ENCODE data around the gene CRB1. TPM values are rescaled to one million over a fixed set of nuclear protein-coding genes. Genes with fewer than 3 reads are reported as not detected.

Gene CRB1
- total RNA-seq, 1 donor from 2014 or later = not detected

GRCh38 chr1:197439708-197440280 is 171.7 kb downstream of the CRB1 start:
- TF ChIP-seq, protein P1, sequence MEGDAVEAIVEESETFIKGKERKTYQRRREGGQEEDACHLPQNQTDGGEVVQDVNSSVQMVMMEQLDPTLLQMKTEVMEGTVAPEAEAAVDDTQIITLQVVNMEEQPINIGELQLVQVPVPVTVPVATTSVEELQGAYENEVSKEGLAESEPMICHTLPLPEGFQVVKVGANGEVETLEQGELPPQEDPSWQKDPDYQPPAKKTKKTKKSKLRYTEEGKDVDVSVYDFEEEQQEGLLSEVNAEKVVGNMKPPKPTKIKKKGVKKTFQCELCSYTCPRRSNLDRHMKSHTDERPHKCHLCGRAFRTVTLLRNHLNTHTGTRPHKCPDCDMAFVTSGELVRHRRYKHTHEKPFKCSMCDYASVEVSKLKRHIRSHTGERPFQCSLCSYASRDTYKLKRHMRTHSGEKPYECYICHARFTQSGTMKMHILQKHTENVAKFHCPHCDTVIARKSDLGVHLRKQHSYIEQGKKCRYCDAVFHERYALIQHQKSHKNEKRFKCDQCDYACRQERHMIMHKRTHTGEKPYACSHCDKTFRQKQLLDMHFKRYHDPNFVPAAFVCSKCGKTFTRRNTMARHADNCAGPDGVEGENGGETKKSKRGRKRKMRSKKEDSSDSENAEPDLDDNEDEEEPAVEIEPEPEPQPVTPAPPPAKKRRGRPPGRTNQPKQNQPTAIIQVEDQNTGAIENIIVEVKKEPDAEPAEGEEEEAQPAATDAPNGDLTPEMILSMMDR (IDR thresholded peaks at IDR 0.05; ENCODE audit: insufficient read depth, low read depth, low read length) = no peak
- TF ChIP-seq EZH2 (IDR thresholded peaks at IDR 0.05; ENCODE audit: insufficient read depth, low read length) = no peak
- no peak overlapping the region for H3K27ac Mint-ChIP-seq (ENCODE audit: unreplicated experiment)

GRCh38 chr1:197440715-197441114 is 172.7 kb downstream of the CRB1 start:
- TF ChIP-seq EZH2 (IDR thresholded peaks at IDR 0.05; ENCODE audit: insufficient read depth, low read length) = no peak
- TF ChIP-seq, protein P1 (IDR thresholded peaks at IDR 0.05; ENCODE audit: insufficient read depth, low read depth, low read length) = no peak
- Mint-ChIP-seq H3K27ac (ENCODE audit: unreplicated experiment) (no peak overlapping the region), H3K9me3 (ENCODE audit: unreplicated experiment) (no peaks in the 10 kb centered on the region), H3K4me1 (ENCODE audit: low read depth, unreplicated experiment) (peaks cover 27% of the 10 kb centered on the region), H3K36me3 (ENCODE audit: low read depth, unreplicated experiment) (no peaks in the 10 kb centered on the region), H3K27me3 (ENCODE audit: low read depth, unreplicated experiment) (no peaks in the 10 kb centered on the region), H3K4me3 (ENCODE audit: unreplicated experiment) (no peak overlapping the region)
- Histone ChIP-seq H3K4me2 (ENCODE audit: low read length) (peak overlapping the region; percentile 10), H2AFZ (ENCODE audit: low read depth, low read length) (no peak overlapping the region), H3K27ac (ENCODE audit: low read depth, low read length) (no peak overlapping the region), H3K27me3 (ENCODE audit: insufficient read depth, low read length) (no peaks in the 10 kb centered on the region), H3K9me3 (ENCODE audit: insufficient read depth, low read depth, low read length) (no peaks in the 10 kb centered on the region), H3K9ac (ENCODE audit: low read length) (no peak overlapping the region), H3K36me3 (ENCODE audit: insufficient read depth, low read length) (no peaks in the 10 kb centered on the region), H3K4me1 (ENCODE audit: insufficient read depth, low read length) (peaks cover 9% of the 10 kb centered on the region), H4K20me1 (ENCODE audit: insufficient read depth, low read length) (no peaks in the 10 kb centered on the region), H3K79me2 (ENCODE audit: insufficient read depth, low read length) (no peaks in the 10 kb centered on the region), H3K4me3 (ENCODE audit: insufficient read depth, low read depth, low read length) (no peak overlapping the region)
- peak; percentile 43 for FAIRE-seq
- DNase-seq (ENCODE audit: low read depth) = peak; percentile 90

More at GRCh38 chr1:197439708-197440280, 171.7 kb downstream of the CRB1 start:
- peaks cover 9% of the 10 kb centered on the region for H3K4me1 ChIP-seq (ENCODE audit: insufficient read depth, low read length)
- no peak overlapping the region for H3K4me3 Mint-ChIP-seq (ENCODE audit: unreplicated experiment)
- no peaks in the 10 kb centered on the region for H3K36me3 ChIP-seq (ENCODE audit: insufficient read depth, low read length)
- H3K4me1 Mint-ChIP-seq (ENCODE audit: low read depth, unreplicated experiment) = peaks cover 26% of the 10 kb centered on the region
- no peak overlapping the region for H3K9ac ChIP-seq (ENCODE audit: low read length)
- H4K20me1 ChIP-seq (ENCODE audit: insufficient read depth, low read length) = no peaks in the 10 kb centered on the region
- DNase-seq (ENCODE audit: low read depth) (no peak), FAIRE-seq (no peak)
- H3K4me3 ChIP-seq (ENCODE audit: insufficient read depth, low read depth, low read length) = no peak overlapping the region
- no peaks in the 10 kb centered on the region for H3K9me3 ChIP-seq (ENCODE audit: insufficient read depth, low read depth, low read length)
- H3K79me2 ChIP-seq (ENCODE audit: insufficient read depth, low read length) = no peaks in the 10 kb centered on the region
- no peaks in the 10 kb centered on the region for H3K9me3 Mint-ChIP-seq (ENCODE audit: unreplicated experiment)
- no peak overlapping the region for H3K27ac ChIP-seq (ENCODE audit: low read depth, low read length)
- H3K36me3 Mint-ChIP-seq (ENCODE audit: low read depth, unreplicated experiment) = no peaks in the 10 kb centered on the region
- no peaks in the 10 kb centered on the region for H3K27me3 ChIP-seq (ENCODE audit: insufficient read depth, low read length)
- H3K4me2 ChIP-seq (ENCODE audit: low read length) = no peak overlapping the region
- no peaks in the 10 kb centered on the region for H3K27me3 Mint-ChIP-seq (ENCODE audit: low read depth, unreplicated experiment)
- H2AFZ ChIP-seq (ENCODE audit: low read depth, low read length) = no peak overlapping the region

DNA sequence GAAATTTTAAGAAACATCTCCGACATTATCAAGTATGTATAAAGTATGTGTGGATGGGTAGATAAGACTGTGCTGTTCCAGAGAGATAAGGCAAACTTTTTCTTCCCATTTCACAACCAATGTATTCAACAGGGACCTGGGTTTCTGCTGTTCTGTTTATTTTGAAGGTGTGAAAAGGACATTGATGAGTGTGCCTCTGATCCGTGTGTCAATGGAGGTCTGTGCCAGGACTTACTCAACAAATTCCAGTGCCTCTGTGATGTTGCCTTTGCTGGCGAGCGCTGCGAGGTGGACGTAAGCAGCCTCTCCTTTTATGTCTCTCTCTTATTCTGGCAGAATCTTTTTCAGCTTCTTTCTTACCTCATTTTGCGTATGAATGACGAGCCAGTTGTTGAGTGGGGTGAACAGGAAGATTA is 174.0 kb downstream of the CRB1 start:
- peak overlapping the region; percentile 28 for H3K4me2 ChIP-seq (ENCODE audit: low read length)
- peaks cover 9% of the 10 kb centered on the region for H3K4me1 ChIP-seq (ENCODE audit: insufficient read depth, low read length)
- no peaks in the 10 kb centered on the region for H3K36me3 ChIP-seq (ENCODE audit: insufficient read depth, low read length)
- DNase-seq (ENCODE audit: low read depth) = peak; percentile 97
- peaks cover 27% of the 10 kb centered on the region for H3K4me1 Mint-ChIP-seq (ENCODE audit: low read depth, unreplicated experiment)
- H4K20me1 ChIP-seq (ENCODE audit: insufficient read depth, low read length) = no peaks in the 10 kb centered on the region
- H3K36me3 Mint-ChIP-seq (ENCODE audit: low read depth, unreplicated experiment) = no peaks in the 10 kb centered on the region
- no peaks in the 10 kb centered on the region for H3K9me3 Mint-ChIP-seq (ENCODE audit: unreplicated experiment)
- H3K4me3 ChIP-seq (ENCODE audit: insufficient read depth, low read depth, low read length) = no peak overlapping the region
- no peak overlapping the region for H3K9ac ChIP-seq (ENCODE audit: low read length)
- TF ChIP-seq, protein P1 (IDR thresholded peaks at IDR 0.05; ENCODE audit: insufficient read depth, low read depth, low read length) = no peak
- no peak for TF ChIP-seq EZH2 (IDR thresholded peaks at IDR 0.05; ENCODE audit: insufficient read depth, low read length)
- peak overlapping the region; percentile 13 for H3K27ac Mint-ChIP-seq (ENCODE audit: unreplicated experiment)
- no peak overlapping the region for H2AFZ ChIP-seq (ENCODE audit: low read depth, low read length)
- no peak for FAIRE-seq
- no peaks in the 10 kb centered on the region for H3K27me3 ChIP-seq (ENCODE audit: insufficient read depth, low read length)
- no peaks in the 10 kb centered on the region for H3K79me2 ChIP-seq (ENCODE audit: insufficient read depth, low read length)
- H3K4me3 Mint-ChIP-seq (ENCODE audit: unreplicated experiment) = no peak overlapping the region
- peak overlapping the region; percentile 9 for H3K27ac ChIP-seq (ENCODE audit: low read depth, low read length)
- no peaks in the 10 kb centered on the region for H3K9me3 ChIP-seq (ENCODE audit: insufficient read depth, low read depth, low read length)
- H3K27me3 Mint-ChIP-seq (ENCODE audit: low read depth, unreplicated experiment) = no peaks in the 10 kb centered on the region

Data from astrocyte (in vitro differentiated cells and primary cell).